Stimulated activated CD8-positive, alpha-beta memory T cell treated with anti-CD3 and anti-CD28 coated beads, Interleukin-4, amount 100 ng/mL, for 1 hour (primary cell): ENCODE measurements around the gene PTGDR.

Source experiments
- DNase-seq, 2 donors: peaks; one replicate each; pipeline ENCODE4 v3.0.0-alpha.2; 2020; ENCODE audit warnings: low read depth in 2 of 2, low spot score in 1 of 2

Gene PTGDR

GRCh38 chr14:52267501-52268278 lies at the start of gene PTGDR:
TSS of gene PTGDR (plus strand) at chr14:52267698. CDS start at chr14:52267815, 117 bp downstream.
- peak in 1 of 2 donors; percentile 21 for DNase-seq

GRCh38 chr14:52219488-52220084 lies 47.9 kb upstream of the PTGDR start:
- no peak for DNase-seq

- no peak for DNase-seq
These were observed 46.3 kb upstream of the PTGDR start for GRCh38 chr14:52220924-52221811.

- no peak for DNase-seq
These were observed 44.6 kb upstream of the PTGDR start for GRCh38 chr14:52222901-52223300.

GRCh38 chr14:52227619-52228222 lies 39.8 kb upstream of the PTGDR start:
- DNase-seq = no peak

- DNase-seq = no peak
These were observed 33.8 kb upstream of the PTGDR start for GRCh38 chr14:52233693-52234092.

GRCh38 chr14:52235434-52235833 lies 32.1 kb upstream of the PTGDR start:
- DNase-seq = no peak

GRCh38 chr14:52235866-52236510 lies 31.5 kb upstream of the PTGDR start:
- DNase-seq = no peak

- no peak for DNase-seq
These were observed 28.8 kb upstream of the PTGDR start for GRCh38 chr14:52238682-52239081.

- DNase-seq = no peak
These were observed 26.9 kb upstream of the PTGDR start for GRCh38 chr14:52240623-52241022.

GRCh38 chr14:52241087-52241793 lies 26.3 kb upstream of the PTGDR start:
- no peak for DNase-seq

GRCh38 chr14:52244328-52244727 lies 23.2 kb upstream of the PTGDR start:
- no peak for DNase-seq

- no peak for DNase-seq
These were observed 22.5 kb upstream of the PTGDR start for GRCh38 chr14:52244997-52245396.

GRCh38 chr14:52248057-52248456 lies 19.4 kb upstream of the PTGDR start:
- DNase-seq = no peak

- DNase-seq = no peak
These were observed 15.8 kb upstream of the PTGDR start for GRCh38 chr14:52251724-52252123.

GRCh38 chr14:52253503-52253902 lies 14.0 kb upstream of the PTGDR start:
- DNase-seq = no peak

- DNase-seq = no peak
These were observed 13.4 kb upstream of the PTGDR start for GRCh38 chr14:52254086-52254485.

GRCh38 chr14:52258783-52259182 lies 8.7 kb upstream of the PTGDR start:
- no peak for DNase-seq

GRCh38 chr14:52259434-52259833 lies 8.1 kb upstream of the PTGDR start:
- no peak for DNase-seq

- no peak for DNase-seq
These were observed 4.9 kb upstream of the PTGDR start for GRCh38 chr14:52262600-52262999.
